ENCODE data around the gene THADA.
"Not testable (repeated sequence)": the region's sequence is repeated elsewhere in the genome, so short reads cannot be mapped to it uniquely, and the experiment has no call there.

THADA gene

DNA sequence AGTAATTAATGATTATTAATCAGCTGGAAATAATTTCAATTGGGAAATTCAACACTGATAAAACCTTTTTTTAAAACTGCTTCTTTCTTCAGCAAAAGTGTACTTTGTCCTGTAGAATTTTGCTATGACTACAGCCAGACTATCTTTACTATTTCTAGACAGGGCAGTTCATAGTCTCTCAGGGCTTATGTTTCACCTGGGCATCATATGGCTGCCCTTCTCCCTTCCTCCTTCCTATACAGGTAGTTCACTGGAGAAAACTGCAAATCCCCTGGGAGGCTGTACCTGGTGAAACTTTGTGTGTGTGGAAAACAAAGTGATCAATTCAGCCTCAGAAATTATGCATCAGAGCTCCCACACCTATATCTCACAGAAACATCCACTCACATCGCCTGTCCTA is 38.6 kb downstream of the THADA start:
- no peak overlapping the region for H3K4me3 ChIP-seq (ENCODE audit: low read length)
- no peak for DNase-seq (ENCODE audit: low read depth)
- TF ChIP-seq CTCF (conservative IDR thresholded peaks at IDR 0.05; ENCODE audit: low read depth, low read length) = no peak

- no peak for DNase-seq (ENCODE audit: low read depth)
- H3K4me3 ChIP-seq (ENCODE audit: low read length) = no peak overlapping the region
- TF ChIP-seq CTCF (conservative IDR thresholded peaks at IDR 0.05; ENCODE audit: low read depth, low read length) = no peak
Observed at GRCh38 chr2:43556256-43556655, 39.6 kb downstream of the THADA start.

DNA sequence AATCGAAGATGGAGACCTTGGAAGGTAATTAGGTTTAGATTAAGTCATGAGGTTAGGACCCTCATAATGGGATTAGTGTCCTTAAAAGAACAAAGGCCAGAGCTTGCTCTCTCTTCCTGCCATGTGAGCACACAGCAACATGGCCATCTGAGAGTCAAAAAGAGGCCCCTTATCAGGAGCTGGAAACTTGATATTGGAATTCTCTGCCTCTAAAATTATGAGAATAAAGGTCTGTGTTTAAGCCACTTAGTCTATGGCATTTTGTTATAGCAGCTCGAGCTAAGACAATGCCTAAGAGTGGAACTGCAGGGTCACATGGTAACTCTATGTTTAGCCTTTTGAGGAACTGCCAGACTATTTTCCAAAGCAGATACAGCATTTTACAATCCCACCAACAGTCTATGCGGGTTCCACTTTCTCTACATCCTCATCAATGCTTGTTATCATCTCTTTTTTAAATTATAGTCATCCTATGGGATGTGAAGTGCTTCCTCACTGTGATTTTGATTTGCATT is 42.4 kb downstream of the THADA start:
- no peak for TF ChIP-seq CTCF (conservative IDR thresholded peaks at IDR 0.05; ENCODE audit: low read depth, low read length)

DNA sequence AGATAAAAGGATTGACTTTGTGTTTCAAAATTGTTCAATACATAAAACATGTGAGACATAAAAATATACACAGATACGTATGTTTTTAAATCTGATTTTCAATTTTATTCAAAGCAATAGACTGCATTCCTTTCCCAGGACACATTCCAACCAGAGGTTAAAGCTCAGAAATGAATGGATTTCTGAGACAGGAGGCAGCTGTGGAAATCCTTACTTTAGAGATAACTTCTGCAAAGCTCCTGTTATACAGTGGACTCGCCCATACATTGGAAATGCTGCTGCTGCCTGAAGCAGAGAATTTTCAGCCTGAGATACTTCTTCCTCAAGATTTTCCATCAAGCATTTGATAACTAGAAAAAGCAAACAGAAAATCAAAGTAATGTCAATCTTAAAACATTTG is 43.8 kb downstream of the THADA start:
- no peak for TF ChIP-seq CTCF (conservative IDR thresholded peaks at IDR 0.05; ENCODE audit: low read depth, low read length)
- H3K4me3 ChIP-seq (ENCODE audit: low read length) = no peak overlapping the region
- no peak for DNase-seq (ENCODE audit: low read depth)

More for the DNA sequence above, 42.4 kb downstream of the THADA start:
- no peak overlapping the region for H3K4me3 ChIP-seq (ENCODE audit: low read length)
- DNase-seq (ENCODE audit: low read depth) = no peak

GRCh38 chr2:43548381-43548780 is 47.5 kb downstream of the THADA start:
- not testable (repeated sequence) for DNase-seq (ENCODE audit: low read depth); H3K4me3 ChIP-seq (ENCODE audit: low read length)

DNA sequence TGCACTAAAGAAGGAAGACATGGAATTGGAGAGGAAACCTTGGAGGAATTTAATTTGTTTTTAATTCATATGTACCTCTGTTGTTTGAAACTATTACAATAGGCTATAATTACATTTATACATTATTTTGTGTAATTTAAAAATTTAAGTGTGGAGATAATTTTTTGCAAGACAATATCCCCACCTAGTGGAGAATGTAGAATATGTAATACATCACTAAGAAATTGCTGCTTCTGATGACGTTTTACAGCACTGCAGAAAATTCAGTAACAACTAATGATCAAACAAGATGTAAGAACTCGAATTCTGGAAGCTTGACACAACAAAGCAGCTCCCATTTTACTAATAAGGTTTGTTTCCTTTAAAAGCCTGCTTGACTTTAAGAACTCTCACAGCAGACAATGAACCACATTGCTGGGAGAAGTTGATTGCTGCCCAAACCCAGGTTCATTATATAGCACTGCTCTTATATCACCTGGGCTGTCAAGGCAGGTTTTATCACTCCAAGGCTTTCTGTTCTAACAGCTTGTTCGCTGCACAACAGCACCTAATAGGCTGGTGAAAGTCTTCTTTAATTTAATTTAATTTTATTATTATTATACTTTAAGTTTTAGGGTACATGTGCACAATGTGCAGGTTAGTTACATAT is 53.4 kb downstream of the THADA start:
- TF ChIP-seq CTCF (conservative IDR thresholded peaks at IDR 0.05; ENCODE audit: low read depth, low read length) = peak; percentile 34
- DNase-seq (ENCODE audit: low read depth) = no peak
- H3K4me3 ChIP-seq (ENCODE audit: low read length) = no peak overlapping the region

DNA sequence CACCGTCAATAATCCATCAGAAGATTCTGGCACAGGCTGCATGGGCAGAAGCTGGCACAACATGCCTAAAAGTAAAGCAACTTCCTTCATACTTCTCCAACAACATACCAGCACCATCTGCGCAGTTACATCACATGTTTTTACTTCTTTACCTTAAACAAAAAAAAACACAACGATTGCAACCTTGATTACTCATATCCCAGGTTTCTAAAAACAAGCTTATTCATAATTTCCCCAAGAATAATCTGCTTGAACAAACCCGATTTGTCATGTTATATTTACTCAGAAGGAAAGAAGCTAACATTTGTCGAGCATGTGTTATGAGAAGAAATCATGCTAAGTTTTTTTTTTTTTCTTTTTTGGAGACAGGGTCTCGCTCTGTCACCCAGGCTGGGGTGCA is 54.7 kb downstream of the THADA start:
- no peak overlapping the region for H3K4me3 ChIP-seq (ENCODE audit: low read length)
- TF ChIP-seq CTCF (conservative IDR thresholded peaks at IDR 0.05; ENCODE audit: low read depth, low read length) = no peak
- DNase-seq (ENCODE audit: low read depth) = no peak

Data from retinal pigment epithelial cell (primary cell).